ENCODE results near the gene HES5. TPM values are rescaled to one million over a fixed set of nuclear protein-coding genes. Genes with fewer than 3 reads are reported as not detected.

Gene HES5
- total RNA-seq, 4 donors from 2014 or later: not detected

- peak overlapping the region; percentile 51 to 90 (median 86) for H3K27ac ChIP-seq
- H3K27me3 ChIP-seq: no peaks in the 10 kb centered on the region
- H3K36me3 ChIP-seq: peaks cover 0 to 40% of the 10 kb centered on the region in 2 donors
- H3K9me3 ChIP-seq: no peaks in the 10 kb centered on the region
- peaks cover 0 to 63% (median 18%) of the 10 kb centered on the region in 3 donors for H3K4me1 ChIP-seq
- peak; percentile 4 for ATAC-seq
- WGBS, 2 donors (ENCODE audit: low coverage in 1 of 2): 0% methylated on average over 1 to 3 of the region's 24 CpGs
- peak overlapping the region; percentile 58 to 64 for H3K4me3 ChIP-seq
- no peak for TF ChIP-seq EP300 (IDR thresholded peaks at IDR 0.05)
- no peak for TF ChIP-seq POLR2A (IDR thresholded peaks at IDR 0.05)
- TF ChIP-seq POLR2AphosphoS5 (IDR thresholded peaks at IDR 0.05): no peak
- no peak for TF ChIP-seq CTCF (IDR thresholded peaks at IDR 0.05)
Measured at GRCh38 chr1:2556678-2557481, 26.8 kb upstream of the HES5 start.

GRCh38 chr1:2556277-2556677, 26.2 kb upstream of the HES5 start, which contains the start of gene TNFRSF14:
Gene TNFRSF14 (plus strand): TSS chr1:2556371. CDS start chr1:2556665, 294 bp downstream.
- H3K27me3 ChIP-seq: peaks cover 5% of the 10 kb centered on the region
- H3K4me1 ChIP-seq: peaks cover 0 to 63% (median 18%) of the 10 kb centered on the region in 3 donors
- ATAC-seq: peak; percentile 55
- peaks cover 0 to 34% of the 10 kb centered on the region in 2 donors for H3K36me3 ChIP-seq
- H3K27ac ChIP-seq: peak within 1 kb of the TSS; percentile 51 to 90 (median 86)
- TF ChIP-seq CTCF (IDR thresholded peaks at IDR 0.05) (peak in 1 of 4 experiments; percentile 11), POLR2A (IDR thresholded peaks at IDR 0.05) (peak in 1 of 2 donors; percentile 3), EP300 (IDR thresholded peaks at IDR 0.05) (no peak)
- 0% methylated on average over 6 to 15 of the region's 16 CpGs for WGBS, 2 donors (ENCODE audit: low coverage in 1 of 2)
- H3K9me3 ChIP-seq: no peaks in the 10 kb centered on the region
- H3K4me3 ChIP-seq: peak within 1 kb of the TSS; percentile 58 to 64

GRCh38 chr1:2555634-2556276, 25.7 kb upstream of the HES5 start:
- peak; percentile 81 for ATAC-seq
- Histone ChIP-seq H3K4me3 (peak overlapping the region; percentile 58 to 64), H3K27me3 (peaks cover 5% of the 10 kb centered on the region), H3K4me1 (peaks cover 0 to 63% (median 18%) of the 10 kb centered on the region in 3 donors), H3K36me3 (peaks cover 0 to 29% of the 10 kb centered on the region in 2 donors), H3K27ac (peak overlapping the region; percentile 51 to 90 (median 86)), H3K9me3 (no peaks in the 10 kb centered on the region)
- no CpG with 5 or more reads among the region's 26 CpGs for WGBS, 2 donors (ENCODE audit: low coverage in 1 of 2)
- TF ChIP-seq POLR2AphosphoS5 (IDR thresholded peaks at IDR 0.05) (peak; percentile 57), POLR2A (IDR thresholded peaks at IDR 0.05) (peak; percentile 32 to 68), CTCF (IDR thresholded peaks at IDR 0.05) (no peak)

- no CpG with 5 or more reads among the region's 19 CpGs for WGBS, 2 donors (ENCODE audit: low coverage in 1 of 2)
- Histone ChIP-seq H3K9me3 (no peaks in the 10 kb centered on the region), H3K36me3 (peaks cover 0 to 19% of the 10 kb centered on the region in 2 donors), H3K27ac (peak overlapping the region in 3 of 4 donors; percentile 84 to 90 (median 87)), H3K4me3 (peak overlapping the region in 1 of 2 donors; percentile 58), H3K4me1 (peaks cover 0 to 63% (median 18%) of the 10 kb centered on the region in 3 donors), H3K27me3 (peaks cover 5% of the 10 kb centered on the region)
- no peak for ATAC-seq
- TF ChIP-seq CTCF (IDR thresholded peaks at IDR 0.05) (peak in 2 of 4 experiments; percentile 13 to 39), POLR2AphosphoS5 (IDR thresholded peaks at IDR 0.05) (no peak), POLR2A (IDR thresholded peaks at IDR 0.05) (no peak)
Measured at GRCh38 chr1:2554621-2555387, 24.7 kb upstream of the HES5 start.

Measured in gastroesophageal sphincter (tissue), 4 donors.